ENCODE data around the gene BCL2L12. TPM values are rescaled to one million over a fixed set of nuclear protein-coding genes. Genes with fewer than 3 reads are reported as not detected.

The BCL2L12 gene
- total RNA-seq, 1 experiment from 2014 or later: 145 TPM

- no peak overlapping the region for H3K23ac ChIP-seq (ENCODE audit: insufficient read length, low read depth, low read length)
- no peak overlapping the region for H3K4ac ChIP-seq (ENCODE audit: low read depth, low read length)
- H3K18ac ChIP-seq (ENCODE audit: insufficient read length, low read depth, low read length): no peak overlapping the region
- H3K9ac ChIP-seq (ENCODE audit: extremely low read depth, insufficient read length, low read length): no peak overlapping the region
- H3T11ph ChIP-seq (ENCODE audit: low read length): no peak overlapping the region
- H3K23me2 ChIP-seq (ENCODE audit: insufficient read length, low read depth, low read length, poor library complexity, severe bottlenecking): peaks cover 8% of the 10 kb centered on the region
- no peak overlapping the region for H2BK5ac ChIP-seq (ENCODE audit: insufficient read length, low read length)
- peaks cover 9% of the 10 kb centered on the region for H3K79me2 ChIP-seq (ENCODE audit: insufficient read depth, low read length)
- no peak for DNase-seq
- no peak for TF ChIP-seq CTCF (conservative IDR thresholded peaks at IDR 0.05)
- no peak overlapping the region for H3K27ac ChIP-seq (ENCODE audit: insufficient read length, low read depth, low read length)
- Mint-ChIP-seq H3K27ac (peak overlapping the region in 1 of 3 experiments; percentile 56; a peak in 1 of 7 replicates), H3K36me3 (ENCODE audit: insufficient read depth in 1 of 3, low read depth in 3 of 3) (peaks cover 24 to 62% (median 48%) of the 10 kb centered on the region in 3 experiments), H3K4me1 (peaks cover 23 to 28% of the 10 kb centered on the region in 2 experiments), H3K9me3 (no peaks in the 10 kb centered on the region; a peak in 1 of 5 replicates), H3K4me3 (no peak overlapping the region), H3K27me3 (ENCODE audit: low read depth) (no peaks in the 10 kb centered on the region)
- H4K20me1 ChIP-seq (ENCODE audit: control insufficient read depth, insufficient read depth, insufficient read length): no peaks in the 10 kb centered on the region
- no peaks in the 10 kb centered on the region for H3K9me3 ChIP-seq (ENCODE audit: control insufficient read depth, low read depth, low read length)
- no peak overlapping the region for H4K8ac ChIP-seq (replicated peaks; ENCODE audit: insufficient read length, low read depth, low read length)
- H3K14ac ChIP-seq (ENCODE audit: insufficient read depth, low read length): no peak overlapping the region
- no peak overlapping the region for H2BK15ac ChIP-seq (ENCODE audit: low read depth, low read length)
- peaks cover 13% of the 10 kb centered on the region for H3K79me1 ChIP-seq (ENCODE audit: insufficient read depth, low read depth, low read length, poor library complexity, severe bottlenecking)
- no peak overlapping the region for H3K4me2 ChIP-seq (ENCODE audit: insufficient read depth, insufficient read length, low read length)
- H4K5ac ChIP-seq (ENCODE audit: insufficient read length, low read depth, low read length): no peak overlapping the region
- WGBS (ENCODE audit: extremely low coverage, insufficient read length, low lambda C conversion rate): no CpG with 5 or more reads among the region's 17 CpGs
- no peak overlapping the region for H2AFZ ChIP-seq (ENCODE audit: low read length)
- no peak overlapping the region for H4K91ac ChIP-seq (ENCODE audit: insufficient read length, low read depth, low read length)
- no peaks in the 10 kb centered on the region for H3K27me3 ChIP-seq (ENCODE audit: insufficient read depth, low read length)
- no peak overlapping the region for H2BK20ac ChIP-seq (ENCODE audit: low read depth, low read length, poor library complexity, severe bottlenecking)
- no peak overlapping the region for H2BK120ac ChIP-seq (ENCODE audit: low read depth, low read length, poor library complexity, severe bottlenecking)
- no peak overlapping the region for H3K56ac ChIP-seq (ENCODE audit: insufficient read length, low read depth, low read length)
- no peaks in the 10 kb centered on the region; the same call in 1 of the 2 replicates for H3K4me1 ChIP-seq (ENCODE audit: insufficient read depth, low read length)
- H2AK5ac ChIP-seq (ENCODE audit: insufficient read length, low read length): no peak overlapping the region
- no peak overlapping the region for H2BK12ac ChIP-seq (ENCODE audit: insufficient read length, low read depth, low read length)
Measured at GRCh38 chr19:49646586-49646985, 19.1 kb upstream of the BCL2L12 start.
